HG02610 (cell line): ENCODE measurements around the gene NFIX.

Experiments used
- ATAC-seq: cut with Tn5 transposase; IDR thresholded peaks from one replicate; pipeline ENCODE4 v1.9.1; 2021; ENCODE audit warnings: mild to moderate bottlenecking, moderate library complexity; ENCODE audit not compliant: unreplicated experiment

NFIX gene

DNA sequence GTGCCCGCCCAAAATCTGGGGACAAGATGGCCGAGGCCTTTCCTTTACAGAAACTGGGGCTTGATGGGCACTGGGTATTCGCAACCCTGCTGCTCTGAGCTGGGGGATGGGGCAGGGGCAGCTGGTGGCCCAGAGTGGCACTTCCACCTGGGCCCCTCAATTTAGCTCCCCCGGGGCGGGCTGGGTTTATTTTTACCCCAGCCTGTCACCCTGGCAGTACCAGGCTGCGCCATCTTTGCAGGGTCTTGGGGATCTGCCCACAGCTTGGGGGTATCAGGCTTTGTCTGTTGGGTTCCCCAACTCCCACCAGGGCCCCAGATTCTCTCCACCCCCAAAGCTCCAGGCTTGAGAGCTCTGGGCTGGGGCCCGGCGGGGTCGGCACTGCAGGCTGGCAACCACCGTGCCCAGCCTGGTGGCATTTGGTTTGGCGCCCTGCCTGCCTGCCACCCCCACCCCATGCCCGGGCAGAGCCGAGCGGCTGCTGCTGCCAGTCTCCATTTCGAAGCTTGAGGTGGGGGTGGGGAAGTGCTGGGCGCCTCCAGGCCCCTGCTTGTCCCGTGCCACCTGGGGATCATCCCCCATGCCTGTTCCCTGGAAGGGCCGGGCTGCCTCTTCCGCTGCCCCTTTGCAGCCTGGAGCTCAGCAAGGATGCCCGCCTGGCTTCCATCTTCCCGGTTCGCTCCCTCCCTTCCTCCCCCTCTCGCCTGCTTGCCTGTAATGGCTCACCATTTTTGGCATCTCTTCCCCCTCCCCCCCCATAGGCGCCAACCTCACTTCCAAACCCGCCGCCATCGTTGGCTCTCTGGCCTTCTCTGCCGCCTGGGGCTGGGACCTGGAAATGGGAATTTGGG is 11.4 kb downstream of the NFIX start:
- ATAC-seq: no peak

DNA sequence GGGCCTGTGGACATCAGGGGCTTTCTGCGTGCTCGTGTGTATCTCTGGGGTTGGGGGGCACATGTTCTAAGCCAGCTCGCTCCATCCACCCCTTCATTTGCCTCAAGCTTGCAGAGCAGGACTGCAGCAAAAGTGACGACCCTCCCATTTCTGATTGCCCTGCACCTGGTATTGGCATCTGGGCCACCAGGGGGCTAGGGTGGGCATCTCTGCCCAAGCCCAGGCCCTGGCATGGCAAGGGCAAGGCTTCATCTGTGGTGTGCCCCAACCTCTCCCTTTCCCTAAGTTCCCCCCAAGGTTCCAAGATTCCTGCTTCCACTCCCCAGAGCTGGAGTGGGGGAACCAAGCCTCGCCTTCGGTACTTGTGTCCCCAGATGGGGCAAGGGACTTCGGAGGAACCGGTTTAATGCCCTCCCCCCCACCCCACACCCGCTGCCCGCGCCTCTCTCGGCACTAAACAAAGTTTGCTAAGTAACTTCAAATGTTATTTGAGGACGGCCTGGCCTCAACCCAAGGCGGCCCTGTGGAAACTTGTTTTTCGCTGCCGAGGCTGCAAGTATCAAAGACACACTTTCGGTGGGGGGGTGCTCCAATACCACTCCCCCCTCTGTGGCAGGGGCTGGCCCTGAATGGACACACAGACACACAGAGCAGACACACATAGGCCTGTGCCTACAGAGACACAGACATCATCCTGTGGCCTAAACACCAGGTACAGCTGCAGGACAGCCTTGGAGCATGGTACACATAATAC is 12.2 kb downstream of the NFIX start:
- no peak for ATAC-seq

DNA sequence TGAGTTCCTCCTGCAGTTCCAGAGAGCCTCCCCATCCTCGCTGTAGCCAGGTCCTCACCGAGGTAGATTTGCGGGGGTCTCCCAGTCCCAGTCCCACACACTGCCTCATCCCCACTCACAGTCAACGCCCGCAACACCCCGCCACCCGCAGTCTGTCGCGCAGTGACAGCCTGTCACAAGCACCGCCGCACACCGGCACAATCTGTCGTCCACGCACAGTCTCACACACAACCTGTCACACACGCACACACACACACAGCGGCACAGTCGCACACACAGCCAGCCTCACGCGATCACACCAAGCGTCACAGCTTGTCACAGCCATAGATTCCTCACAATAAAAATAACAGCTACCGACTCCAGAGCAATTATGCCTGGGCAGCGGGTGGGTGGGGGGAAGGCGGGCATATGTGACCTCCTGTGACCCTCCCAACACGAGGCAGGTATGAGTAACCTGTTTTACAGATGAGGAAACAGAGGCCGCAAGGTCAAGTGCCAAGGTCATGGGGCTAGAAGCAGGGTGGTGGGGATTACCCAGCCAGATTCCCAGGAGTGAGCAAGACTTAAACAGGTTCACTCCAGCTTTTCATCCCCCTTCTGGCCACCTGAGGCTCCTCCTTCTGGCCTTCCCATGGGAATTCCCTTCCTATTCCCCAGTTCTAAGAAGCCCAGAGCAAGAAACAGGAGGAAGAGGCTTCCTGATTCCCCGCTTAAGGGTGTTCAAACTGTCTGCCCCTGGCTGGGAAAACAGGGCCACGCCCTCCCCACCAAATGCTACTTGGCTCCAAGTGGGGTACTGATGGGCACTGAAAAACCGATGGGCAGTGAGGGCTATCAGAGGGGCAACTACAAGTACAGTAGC is 13.9 kb downstream of the NFIX start:
- ATAC-seq: no peak

DNA sequence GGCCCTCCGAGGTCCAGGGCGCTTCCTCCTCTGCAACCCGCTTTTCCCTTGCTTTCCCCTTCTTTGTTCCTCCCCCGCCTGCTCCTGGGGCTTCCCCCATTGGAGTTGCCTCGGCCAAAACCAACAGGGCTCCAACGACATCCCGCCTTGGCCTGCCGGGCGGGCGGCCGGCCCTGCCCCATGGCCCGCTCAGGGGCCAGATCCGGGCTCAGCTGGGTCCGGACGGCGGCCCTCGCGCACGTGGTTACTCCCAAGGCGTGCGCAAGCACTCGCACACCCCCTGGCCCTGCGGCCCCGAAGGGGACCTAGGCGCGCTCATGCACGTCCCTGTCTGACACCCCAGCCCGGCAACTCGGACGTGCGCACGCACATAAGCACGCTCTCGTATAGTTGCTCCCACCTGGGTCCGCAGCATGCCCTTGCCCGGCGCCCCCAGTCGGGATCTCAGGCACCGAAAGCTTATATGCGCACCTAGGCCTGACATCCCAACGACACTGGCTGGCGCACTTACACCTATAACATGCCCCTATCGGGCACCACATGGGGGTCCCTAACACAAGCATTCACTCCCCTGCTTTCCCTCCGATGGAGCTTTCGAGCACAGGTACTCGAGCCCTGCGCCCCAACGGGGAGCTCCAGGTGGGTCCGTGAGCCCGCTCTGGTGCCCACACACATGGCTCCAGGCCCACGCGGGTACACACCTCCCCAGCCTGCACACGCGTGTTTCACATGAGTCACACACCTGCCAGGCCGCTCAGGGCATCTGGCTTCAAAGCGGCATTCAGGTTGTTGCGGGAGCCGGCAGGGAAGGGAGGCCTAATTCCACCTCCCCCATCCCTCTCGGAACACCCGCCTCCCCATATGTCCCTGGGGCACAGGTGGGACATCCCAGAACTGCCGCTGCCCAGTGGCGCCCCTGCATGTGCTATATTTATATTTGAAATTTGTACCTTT is 15.0 kb downstream of the NFIX start:
- ATAC-seq: no peak

DNA sequence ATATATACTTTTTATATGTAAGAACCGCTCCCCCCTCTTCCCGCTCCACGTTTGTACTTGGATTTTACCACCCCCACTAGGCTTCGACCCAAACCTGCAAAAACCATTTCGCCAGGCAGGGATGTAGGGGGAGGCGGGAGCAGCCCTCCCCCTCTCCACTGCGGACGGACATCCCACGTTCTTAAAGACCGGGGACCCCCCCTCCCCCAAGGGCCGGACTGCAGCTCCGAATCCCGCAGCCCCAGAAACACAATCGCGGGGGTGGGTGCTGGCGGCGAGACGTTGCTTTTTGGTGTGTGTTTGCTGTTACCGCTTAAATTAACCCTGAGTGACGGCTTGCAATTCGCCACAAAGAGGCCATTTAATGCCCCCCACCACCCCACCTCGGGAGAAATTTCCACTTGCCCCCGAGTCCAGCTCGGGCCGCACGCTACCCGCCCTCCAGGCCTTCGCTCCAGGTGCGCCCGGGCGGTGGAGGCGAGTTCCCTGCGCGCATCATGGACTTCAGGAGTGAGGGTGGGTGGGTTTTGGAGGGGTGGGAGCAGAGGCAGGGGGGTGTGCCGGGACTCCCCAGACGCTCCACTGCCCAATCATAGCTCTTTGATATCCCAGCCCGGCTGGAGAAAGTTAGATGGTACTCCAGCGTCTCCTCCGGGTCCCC is 15.8 kb downstream of the NFIX start:
- no peak for ATAC-seq

DNA sequence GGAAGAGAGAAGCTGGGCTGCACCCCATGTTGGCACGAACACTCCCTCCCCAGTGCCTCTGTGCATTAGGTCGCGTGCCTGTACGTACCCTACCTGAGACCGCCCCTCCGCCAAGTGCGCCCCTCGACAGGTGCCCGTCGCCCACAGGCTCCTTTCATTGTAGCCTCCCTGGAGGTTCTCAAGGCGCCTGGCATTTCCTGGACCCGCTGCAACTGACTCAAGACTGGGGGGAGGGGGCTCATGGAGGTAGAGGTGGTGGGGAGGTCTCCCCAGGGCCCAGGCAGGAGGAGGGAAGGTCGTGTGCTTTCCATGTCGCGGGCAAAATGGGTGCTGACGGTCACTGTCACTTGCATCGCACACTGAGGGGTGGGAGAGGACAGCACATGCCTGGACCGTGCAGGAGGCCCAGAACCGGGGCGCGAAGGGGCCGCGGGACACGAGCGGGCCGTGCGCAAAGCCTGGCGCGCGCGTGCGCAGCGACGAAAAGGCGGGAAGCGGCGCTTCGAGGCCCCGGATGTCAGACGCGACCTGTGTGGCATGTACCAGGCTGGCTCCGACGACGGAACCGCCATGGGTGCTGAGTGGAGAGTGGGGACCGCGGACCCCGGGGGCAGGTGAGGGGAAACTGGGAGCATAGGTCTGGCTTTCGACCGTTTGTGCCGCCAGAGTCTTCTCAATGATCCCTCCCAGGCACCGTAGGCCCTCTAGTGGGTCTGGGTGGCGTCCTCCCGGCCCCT is 16.5 kb downstream of the NFIX start:
- no peak for ATAC-seq

GRCh38 chr19:13012390-13012689 is 17.1 kb downstream of the NFIX start:
- ATAC-seq: no peak

- no peak for ATAC-seq
Observed at GRCh38 chr19:13012690-13013608, 17.7 kb downstream of the NFIX start.

- no peak for ATAC-seq
Observed at GRCh38 chr19:13013649-13014048, 18.4 kb downstream of the NFIX start.

DNA sequence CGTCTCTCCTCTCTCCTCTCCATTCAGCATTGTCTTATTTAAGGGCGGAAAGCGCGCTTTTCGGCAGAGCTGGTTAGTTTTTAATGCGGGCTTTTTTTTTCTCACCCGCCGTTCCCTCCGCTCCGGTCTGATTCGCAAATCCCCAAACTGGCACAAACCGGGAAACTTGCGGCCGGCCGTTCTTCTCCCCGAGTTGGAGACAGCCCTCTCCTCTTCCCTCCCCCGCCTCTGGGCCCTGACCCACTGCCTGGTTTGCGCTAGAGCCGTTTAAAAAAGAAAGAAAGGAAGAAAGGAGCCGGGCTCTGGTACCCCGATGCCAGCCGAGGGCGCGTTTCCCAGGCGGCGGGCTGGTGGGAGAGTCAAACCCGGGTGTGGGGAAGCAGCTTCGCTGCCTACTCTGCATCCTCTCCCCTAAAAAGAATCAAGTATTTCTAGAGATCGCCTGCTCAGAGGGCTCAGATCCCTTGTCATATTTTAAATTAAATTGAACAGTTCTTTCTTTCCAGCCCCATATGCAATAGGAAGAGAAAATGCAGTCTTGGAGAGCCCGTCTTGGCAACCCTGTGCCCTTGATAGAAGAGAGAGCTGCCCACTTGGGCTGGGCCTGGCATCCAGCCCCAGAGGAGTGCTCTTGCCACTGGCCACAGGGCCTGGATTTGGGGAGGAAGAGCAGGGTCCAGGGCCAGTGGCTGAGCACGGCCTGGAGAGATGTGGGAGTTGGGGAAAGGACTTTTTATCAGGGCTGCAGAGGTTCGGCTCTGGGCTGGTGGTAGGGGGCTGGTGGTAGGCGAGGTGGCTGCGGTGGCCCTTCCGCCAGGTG is 19.0 kb downstream of the NFIX start:
- no peak for ATAC-seq

GRCh38 chr19:13014921-13015280 is 19.6 kb downstream of the NFIX start:
- ATAC-seq: no peak

DNA sequence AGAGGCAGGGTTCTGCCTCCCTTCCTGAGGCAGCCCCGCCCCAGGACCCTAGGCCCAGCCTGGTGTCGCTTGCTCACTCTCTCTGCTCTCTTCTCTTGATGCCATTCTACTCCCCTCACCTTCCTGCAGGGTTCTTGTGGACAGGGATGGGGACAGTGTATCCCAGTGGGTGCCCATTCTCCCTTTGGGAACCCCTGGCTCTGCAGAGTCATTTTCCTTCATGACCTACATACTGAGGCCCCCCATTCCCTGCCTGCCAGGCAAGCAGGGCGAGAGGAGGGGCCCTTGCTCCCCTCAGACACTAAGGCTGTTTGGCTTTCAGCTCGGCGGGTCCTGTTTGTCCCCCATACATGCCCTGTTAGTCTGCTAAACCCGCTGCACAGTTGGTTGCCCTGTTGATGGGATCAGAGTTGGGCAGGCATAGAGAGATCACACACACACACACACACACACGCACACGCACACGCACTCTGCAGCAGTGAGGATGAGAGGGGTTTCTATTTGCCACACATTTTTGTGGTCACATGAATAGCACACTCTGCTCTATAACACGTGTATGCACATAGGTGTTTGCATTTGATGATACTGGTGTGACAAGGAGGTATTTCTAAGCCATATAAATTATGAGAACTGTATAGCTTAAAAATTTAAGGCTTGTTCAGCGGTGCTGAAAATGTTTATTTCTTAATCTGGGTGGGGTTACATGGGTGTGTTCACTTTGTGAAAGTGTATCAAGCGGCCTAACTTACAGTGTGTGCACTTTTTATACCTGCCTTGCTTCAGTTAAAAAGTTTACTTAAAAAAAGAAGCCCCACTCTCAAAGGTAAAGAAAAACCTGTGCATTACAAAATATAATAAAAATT is 20.3 kb downstream of the NFIX start:
- ATAC-seq: no peak

GRCh38 chr19:13016245-13016627 is 21.0 kb downstream of the NFIX start:
- ATAC-seq: no peak

GRCh38 chr19:13016628-13017305 is 21.5 kb downstream of the NFIX start:
- ATAC-seq: no peak

DNA sequence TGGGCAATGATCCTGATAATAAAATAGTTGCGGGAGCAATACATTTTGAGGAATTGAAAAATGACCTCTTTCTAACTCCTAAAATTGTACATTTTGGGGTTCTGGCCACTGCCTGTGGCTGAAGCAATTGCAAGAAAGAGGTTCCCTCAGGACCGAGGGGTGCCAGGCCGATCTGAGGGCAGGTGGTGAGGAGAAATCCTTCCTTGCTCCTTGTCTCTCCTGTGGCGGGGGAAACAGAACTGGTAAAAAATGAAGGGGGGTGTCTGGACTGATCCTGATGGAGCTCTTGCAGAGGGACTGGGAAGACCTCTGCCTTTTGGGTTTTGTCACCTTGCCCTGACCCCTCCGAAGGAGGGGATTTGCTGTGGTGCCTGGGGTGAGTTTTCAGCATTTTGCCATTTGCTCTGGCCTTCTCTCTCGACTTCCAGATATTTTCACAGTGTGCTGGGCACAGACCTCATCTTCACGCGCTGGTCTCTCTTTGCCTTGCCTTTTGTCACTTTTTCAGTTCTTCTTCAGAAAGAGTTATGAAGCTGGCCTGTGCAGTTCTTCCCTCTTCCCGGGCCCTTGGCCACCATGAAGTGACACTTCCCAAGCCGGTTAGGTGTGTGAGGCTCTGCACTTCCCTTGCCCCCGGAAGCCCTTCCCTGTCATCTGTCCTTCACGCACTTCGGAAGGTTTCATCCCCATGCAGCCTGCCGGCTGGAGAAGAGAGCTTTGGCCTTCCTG is 22.2 kb downstream of the NFIX start:
- no peak for ATAC-seq
